GM23338 (cell line): Measurements from ENCODE around the gene SLC35B4. TPM values are rescaled to one million over a fixed set of nuclear protein-coding genes. Genes with fewer than 3 reads are reported as not detected.

Experiments
- ATAC-seq: fragments of 200-7000 bp; cut with Tn5 transposase; 3 replicates; pipeline ENCODE4 v1.9.1; 2020
- DNase-seq: peaks from one replicate; pipeline ENCODE4 v3.0.0-alpha.2; 2015; ENCODE audit warnings: low spot score
- H2AFZ ChIP-seq: fragments of 200-600 bp; sonication (generic); 2 replicates; pipeline ENCODE4 v1.8.0; 2016; ENCODE audit warnings: antibody characterized with exemption, mild to moderate bottlenecking, moderate library complexity
- H3F3A ChIP-seq: fragments of 200-600 bp; sonication (generic); replicated peaks from 2 replicates; pipeline ENCODE4 v1.8.0; 2017; ENCODE audit warnings: antibody characterized with exemption, mixed run types, low read depth
- H3K27ac ChIP-seq: fragments of 200-600 bp; sonication (generic); 2 replicates; pipeline ENCODE4 v1.6.1; 2016; ENCODE audit warnings: low read depth
- H3K27me3 ChIP-seq: fragments of 200-600 bp; sonication (generic); 2 replicates; pipeline ENCODE4 v1.8.0; 2016; ENCODE audit warnings: mild to moderate bottlenecking, mixed run types, moderate library complexity; ENCODE audit not compliant: insufficient read depth
- H3K36me3 ChIP-seq: fragments of 200-600 bp; sonication (generic); 2 replicates; pipeline ENCODE4 v1.8.0; 2016; ENCODE audit warnings: mild to moderate bottlenecking; ENCODE audit not compliant: insufficient read depth
- H3K4me1 ChIP-seq: fragments of 200-600 bp; sonication (generic); 2 replicates; pipeline ENCODE4 v1.8.0; 2016; ENCODE audit warnings: mild to moderate bottlenecking, moderate library complexity; ENCODE audit not compliant: insufficient read depth
- H3K4me2 ChIP-seq: fragments of 200-600 bp; sonication (generic); 2 replicates; pipeline ENCODE4 v1.7.1; 2017; ENCODE audit warnings: mixed run types
- H3K4me3 ChIP-seq: fragments of 200-600 bp; sonication (generic); 2 replicates; pipeline ENCODE4 v1.6.1; 2016; ENCODE audit warnings: mixed run types
- H3K79me2 ChIP-seq: fragments of 200-600 bp; sonication (generic); replicated peaks from 2 replicates; pipeline ENCODE4 v1.8.0; 2017; ENCODE audit warnings: mild to moderate bottlenecking; ENCODE audit not compliant: insufficient read depth
- H3K9me2 ChIP-seq: fragments of 200-600 bp; sonication (generic); 2 replicates; pipeline ENCODE4 v1.8.0; 2017; ENCODE audit not compliant: insufficient read depth
- H4K20me1 ChIP-seq: fragments of 200-600 bp; sonication (generic); replicated peaks from 2 replicates; pipeline ENCODE4 v1.8.0; 2017; ENCODE audit warnings: mild to moderate bottlenecking; ENCODE audit not compliant: insufficient read depth
- H3K27ac Mint-ChIP-seq: 2 replicates; pipeline ENCODE4 v1.8.0; 2020; ENCODE audit warnings: inconsistent platforms, mild to moderate bottlenecking, moderate library complexity, mixed read lengths
- H3K27me3 Mint-ChIP-seq: 3 replicates; pipeline ENCODE4 v1.8.0; 2022; ENCODE audit warnings: low read depth, mild to moderate bottlenecking, moderate library complexity, mixed read lengths, inconsistent platforms; ENCODE audit not compliant: insufficient read depth, poor library complexity
- H3K36me3 Mint-ChIP-seq: 3 replicates; pipeline ENCODE4 v1.8.0; 2021; ENCODE audit warnings: low read depth, mild to moderate bottlenecking, inconsistent platforms, moderate library complexity, mixed read lengths
- H3K4me1 Mint-ChIP-seq: 3 replicates; pipeline ENCODE4 v1.8.0; 2020; ENCODE audit warnings: mild to moderate bottlenecking, inconsistent platforms, mixed read lengths
- H3K4me3 Mint-ChIP-seq: 3 replicates; pipeline ENCODE4 v1.8.0; 2021; ENCODE audit warnings: moderate library complexity, mild to moderate bottlenecking, inconsistent platforms, mixed read lengths
- H3K9me3 Mint-ChIP-seq: 3 replicates; pipeline ENCODE4 v1.8.0; 2020; ENCODE audit warnings: moderate library complexity, mild to moderate bottlenecking, inconsistent platforms, mixed read lengths
- CREB1 ChIP-seq: fragments of 250-450 bp; sonication (Bioruptor Pico); IDR thresholded peaks from 2 replicates; pipeline ENCODE4 v1.5.0; 2020; ENCODE audit warnings: low read depth, mild to moderate bottlenecking, moderate library complexity
- CTCF ChIP-seq, 2 experiments: fragments of 200-600 bp in 1 of 2; sonication (generic) in 1 of 2; conservative IDR thresholded peaks; 2 replicates each; pipeline versions ENCODE4 v1.5.1 to v1.6.1; 2016 to 2017; ENCODE audit warnings: antibody characterized with exemption in 2 of 2, low read depth in 2 of 2, mild to moderate bottlenecking in 2 of 2, moderate library complexity in 1 of 2
- ETS1 ChIP-seq: IDR thresholded peaks from 2 replicates; pipeline ENCODE4 v1.6.1; 2016; ENCODE audit warnings: antibody characterized with exemption
- EZH2 ChIP-seq: fragments of 200-600 bp; sonication (generic); IDR thresholded peaks from one replicate; pipeline ENCODE4 v1.8.0; 2017; ENCODE audit warnings: antibody characterized with exemption, mild to moderate bottlenecking, low read depth; ENCODE audit not compliant: unreplicated experiment
- EZH2phosphoT487 ChIP-seq: fragments of 200-600 bp; sonication (generic); IDR thresholded peaks from one replicate; pipeline ENCODE4 v1.8.1; 2018; ENCODE audit warnings: antibody characterized with exemption; ENCODE audit not compliant: unreplicated experiment
- JUNB ChIP-seq: IDR thresholded peaks from one replicate; pipeline ENCODE4 v1.6.1; 2016; ENCODE audit warnings: antibody characterized with exemption; ENCODE audit not compliant: unreplicated experiment
- NANOG ChIP-seq: IDR thresholded peaks from 2 replicates; pipeline ENCODE4 v1.6.1; 2016; ENCODE audit warnings: antibody characterized with exemption, borderline replicate concordance
- POLR2AphosphoS5 ChIP-seq: IDR thresholded peaks from 2 replicates; pipeline ENCODE4 v1.6.1; 2016; ENCODE audit warnings: antibody characterized with exemption, low read depth
- REST ChIP-seq: IDR thresholded peaks from one replicate; pipeline ENCODE4 v1.6.1; 2018; ENCODE audit warnings: antibody characterized with exemption; ENCODE audit not compliant: unreplicated experiment
- STAT1 ChIP-seq: IDR thresholded peaks from one replicate; pipeline ENCODE4 v1.6.1; 2016; ENCODE audit warnings: antibody characterized with exemption; ENCODE audit not compliant: unreplicated experiment
- ZNF114 ChIP-seq: fragments of 250-450 bp; sonication (Bioruptor Pico); IDR thresholded peaks from 2 replicates; pipeline ENCODE4 v1.5.0; 2020; ENCODE audit warnings: mild to moderate bottlenecking, moderate library complexity
- ZNF331 ChIP-seq: fragments of 250-450 bp; sonication (Bioruptor Pico); IDR thresholded peaks from 2 replicates; pipeline ENCODE4 v1.5.0; 2020; ENCODE audit warnings: low read depth, mild to moderate bottlenecking, moderate library complexity
- ZNF462 ChIP-seq: fragments of 250-450 bp; sonication (Bioruptor Pico); IDR thresholded peaks from 2 replicates; pipeline ENCODE4 v1.5.0; 2020; ENCODE audit warnings: mild to moderate bottlenecking, moderate library complexity
- polyA plus RNA-seq: library from polyadenylated mRNA; unstranded; fragments of >200 nt; fragmentation: Nextera tagmentation; extraction: Ambion mirVana; gene quantifications from 2 replicates; pipeline ENCODE4 v1.2.1, GENCODE V29; 2016
- total RNA-seq: library from RNA; depleted of rRNA; stranded (reverse); fragments of >200 nt; shearing (Covaris generic); gene quantifications from 2 replicates; pipeline ENCODE4 v1.2.3, GENCODE V29; 2014

Gene SLC35B4
- total and polyA plus RNA-seq, 2 experiments from 2014 or later, result 22.6 to 29.7 TPM

- H3K36me3 ChIP-seq, result peaks cover 23% of the 10 kb centered on the region; the same call in 1 of the 2 replicates
- no peak overlapping the region for H3K4me2 ChIP-seq
- H2AFZ ChIP-seq, result no peak overlapping the region
- no peak for ATAC-seq
- Mint-ChIP-seq H3K27ac (no peak overlapping the region), H3K9me3 (no peaks in the 10 kb centered on the region), H3K36me3 (peaks cover 46% of the 10 kb centered on the region), H3K27me3 (no peaks in the 10 kb centered on the region), H3K4me1 (peaks cover 12% of the 10 kb centered on the region), H3K4me3 (no peak overlapping the region)
- H3K4me3 ChIP-seq, result no peak overlapping the region
- no peaks in the 10 kb centered on the region for H4K20me1 ChIP-seq
- no peak overlapping the region for H3K27ac ChIP-seq
- no peaks in the 10 kb centered on the region for H3K27me3 ChIP-seq
- H3F3A ChIP-seq, result no peaks in the 10 kb centered on the region
- H3K9me2 ChIP-seq, result no peaks in the 10 kb centered on the region
- TF ChIP-seq REST (no peak), ZNF462 (no peak), CREB1 (CRISPR knock-in tag) (no peak), EZH2phosphoT487 (no peak), STAT1 (no peak), ZNF114 (CRISPR knock-in tag) (no peak), EZH2 (no peak), CTCF (conservative IDR thresholded peaks at IDR 0.05; ENCODE audit: low read depth in 2 of 2) (no peak), JUNB (no peak), POLR2AphosphoS5 (no peak), NANOG (no peak), ZNF331 (no peak), ETS1 (no peak)
- H3K4me1 ChIP-seq, result peaks cover 12% of the 10 kb centered on the region
- no peaks in the 10 kb centered on the region for H3K79me2 ChIP-seq
- no peak for DNase-seq
These were observed 19.2 kb downstream of the SLC35B4 start for GRCh38 chr7:134297489-134297888.
